ENCODE measurements around the gene PLEKHO2. TPM values are rescaled to one million over a fixed set of nuclear protein-coding genes. Genes with fewer than 3 reads are reported as not detected.
A peak's percentile ranks its signal among the peaks of the same experiment; 100 is the strongest.
"Not testable (repeated sequence)": the region's sequence is repeated elsewhere in the genome, so short reads cannot be mapped to it uniquely, and the experiment has no call there.

PLEKHO2 gene
- 11.6 TPM for total RNA-seq
- polyA plus RNA-seq (ENCODE audit: insufficient read depth in 1 of 8, insufficient read length in 8 of 8, low replicate concordance in 1 of 8) = 10 to 100 TPM; 12.4 to 18.3 (median 15.2) TPM
- long read RNA-seq, donor 1, partial matches to known transcripts = 0 of 2 reads
- long read RNA-seq, donor 1, other reads (novel, unspliced or antisense) = 0 of 2 reads
- long read RNA-seq, donor 2 = 0 reads
- long read RNA-seq, donor 3, partial matches to known transcripts = 0 of 4 reads
- long read RNA-seq, donor 3, other reads (novel, unspliced or antisense) = 0 of 4 reads
- long read RNA-seq, donor 4, transcript PLEKHO2-201 (6 exons, 3,720 nt) = major isoform, 7 of 7 reads
- long read RNA-seq, donor 4, partial matches to known transcripts = 0 of 7 reads
- long read RNA-seq, donor 4, other reads (novel, unspliced or antisense) = 0 of 7 reads
- long read RNA-seq, donor 5, transcript PLEKHO2-201 (6 exons, 3,720 nt) = major isoform, 7 of 20 reads
- long read RNA-seq, donor 5, partial matches to known transcripts = 13 of 20 reads
- long read RNA-seq, donor 5, other reads (novel, unspliced or antisense) = 0 of 20 reads
- long read RNA-seq, donor 6, transcript PLEKHO2-201 (6 exons, 3,720 nt) = major isoform, 5 of 11 reads
- long read RNA-seq, donor 6, partial matches to known transcripts = 6 of 11 reads
- long read RNA-seq, donor 6, other reads (novel, unspliced or antisense) = 0 of 11 reads
- long read RNA-seq, donor 7, transcript PLEKHO2-201 (6 exons, 3,720 nt) = major isoform, 5 of 11 reads
- long read RNA-seq, donor 7, partial matches to known transcripts = 6 of 11 reads
- long read RNA-seq, donor 7, other reads (novel, unspliced or antisense) = 0 of 11 reads
- long read RNA-seq, donor 8, partial matches to known transcripts = 0 of 1 reads
- long read RNA-seq, donor 8, other reads (novel, unspliced or antisense) = 0 of 1 reads
- long read RNA-seq, donor 9 = 0 reads
- long read RNA-seq, donor 10, partial matches to known transcripts = 0 of 4 reads
- long read RNA-seq, donor 10, other reads (novel, unspliced or antisense) = 0 of 4 reads
- long read RNA-seq, donor 11, partial matches to known transcripts = 0 of 2 reads
- long read RNA-seq, donor 11, other reads (novel, unspliced or antisense) = 0 of 2 reads

GRCh38 chr15:64841344-64842095 lies at the start of gene PLEKHO2:
Gene PLEKHO2 (plus strand): TSS chr15:64841915. CDS start chr15:64842017, 102 bp downstream.
- DNase-seq = peak; percentile 99
- Histone ChIP-seq H3K9me3 (replicated peaks; ENCODE audit: control insufficient read depth, low read depth, low read length) (no peaks in the 10 kb centered on the region), H3K4me3 (ENCODE audit: low read length) (peak within 1 kb of the TSS; percentile 92), H3K36me3 (ENCODE audit: control insufficient read depth, insufficient read depth, low read length) (peaks cover under 1% of the 10 kb centered on the region), H3K27ac (ENCODE audit: low read length) (peak within 1 kb of the TSS; percentile 97), H3K27me3 (ENCODE audit: control insufficient read depth, insufficient read depth, low read length) (no peaks in the 10 kb centered on the region), H3K4me1 (ENCODE audit: control insufficient read depth, insufficient read depth, low read length) (peaks cover 43% of the 10 kb centered on the region)
- WGBS (ENCODE audit: insufficient coverage) = 0% methylated on average over 44 of the region's 75 CpGs

GRCh38 chr15:64792282-64792681 lies 49.4 kb upstream of the PLEKHO2 start:
- Histone ChIP-seq H3K4me3 (ENCODE audit: low read length) (no peak overlapping the region), H3K9me3 (replicated peaks; ENCODE audit: control insufficient read depth, low read depth, low read length) (no peaks in the 10 kb centered on the region), H3K27me3 (ENCODE audit: control insufficient read depth, insufficient read depth, low read length) (no peaks in the 10 kb centered on the region), H3K4me1 (ENCODE audit: control insufficient read depth, insufficient read depth, low read length) (no peaks in the 10 kb centered on the region), H3K36me3 (ENCODE audit: control insufficient read depth, insufficient read depth, low read length) (no peaks in the 10 kb centered on the region), H3K27ac (ENCODE audit: low read length) (no peak overlapping the region)
- 60% methylated on average over 1 of the region's 3 CpGs for WGBS (ENCODE audit: insufficient coverage)
- no peak for DNase-seq

DNA sequence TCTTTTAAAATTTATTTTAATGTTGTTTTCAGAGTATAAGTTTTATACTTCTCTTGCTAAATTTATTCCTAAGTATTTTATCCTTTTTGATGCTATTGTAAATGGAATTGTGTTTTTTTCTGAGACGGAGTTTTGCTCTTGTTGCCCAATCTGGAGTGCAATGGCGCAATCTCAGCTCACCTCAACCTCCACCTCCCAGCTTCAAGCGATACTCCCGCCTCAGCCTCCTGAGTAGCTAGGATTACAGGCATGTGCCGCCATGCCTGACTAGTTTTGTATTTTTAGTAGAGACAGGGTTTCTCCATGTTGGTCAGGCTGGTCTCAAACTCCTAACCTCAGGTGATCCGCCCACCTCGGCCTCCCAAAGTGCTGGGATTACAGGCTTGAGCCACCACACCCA lies 46.4 kb upstream of the PLEKHO2 start:
- WGBS (ENCODE audit: insufficient coverage) = 100% methylated on average over 1 of the region's 7 CpGs
- DNase-seq; H3K36me3 ChIP-seq (ENCODE audit: control insufficient read depth, insufficient read depth, low read length); H3K27me3 ChIP-seq (ENCODE audit: control insufficient read depth, insufficient read depth, low read length); H3K4me3 ChIP-seq (ENCODE audit: low read length); H3K27ac ChIP-seq (ENCODE audit: low read length); H3K4me1 ChIP-seq (ENCODE audit: control insufficient read depth, insufficient read depth, low read length); H3K9me3 ChIP-seq (replicated peaks; ENCODE audit: control insufficient read depth, low read depth, low read length): not testable (repeated sequence)

DNA sequence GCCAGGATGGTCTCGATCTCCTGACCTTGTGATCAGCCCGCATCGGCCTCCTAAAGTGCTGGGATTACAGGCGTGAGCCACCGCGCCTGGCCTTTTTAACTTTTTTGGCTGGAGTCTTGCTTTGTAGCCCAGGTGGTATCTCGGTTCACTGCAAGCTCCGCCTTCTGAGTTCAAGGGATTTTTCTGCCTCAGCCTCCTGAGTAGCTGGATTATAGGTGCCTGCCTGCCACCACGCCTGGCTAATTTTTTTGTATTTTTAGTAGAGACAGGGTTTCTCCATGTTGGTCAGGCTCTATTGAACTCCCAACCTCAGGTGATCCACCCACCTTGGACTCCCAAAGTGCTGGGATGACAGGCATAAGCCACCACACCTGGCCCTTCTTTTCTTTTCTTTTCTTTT lies 45.8 kb upstream of the PLEKHO2 start:
- H3K9me3 ChIP-seq (replicated peaks; ENCODE audit: control insufficient read depth, low read depth, low read length); H3K36me3 ChIP-seq (ENCODE audit: control insufficient read depth, insufficient read depth, low read length); H3K27me3 ChIP-seq (ENCODE audit: control insufficient read depth, insufficient read depth, low read length); DNase-seq; H3K4me3 ChIP-seq (ENCODE audit: low read length); H3K4me1 ChIP-seq (ENCODE audit: control insufficient read depth, insufficient read depth, low read length); H3K27ac ChIP-seq (ENCODE audit: low read length): not testable (repeated sequence)
- WGBS (ENCODE audit: insufficient coverage) = 78% methylated on average over 7 of the region's 9 CpGs

DNA sequence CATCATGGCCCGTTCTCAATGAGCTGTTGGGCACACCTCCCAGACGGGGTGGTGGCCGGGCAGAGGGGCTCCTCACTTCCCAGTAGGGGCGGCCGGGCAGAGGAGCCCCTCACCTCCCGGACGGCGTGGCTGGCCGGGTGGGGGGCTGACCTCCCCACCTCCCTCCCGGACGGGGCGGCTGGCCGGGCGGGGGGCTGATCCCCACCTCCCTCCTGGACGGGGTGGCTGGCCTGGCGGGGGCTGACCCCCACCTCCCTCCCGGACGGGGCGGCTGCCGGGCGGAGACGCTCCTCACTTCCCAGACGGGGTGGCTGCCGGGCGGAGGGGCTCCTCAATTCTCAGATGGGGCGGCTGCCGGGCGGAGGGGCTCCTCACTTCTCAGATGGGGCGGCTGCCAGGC lies 42.8 kb upstream of the PLEKHO2 start:
- H3K27me3 ChIP-seq (ENCODE audit: control insufficient read depth, insufficient read depth, low read length); H3K4me1 ChIP-seq (ENCODE audit: control insufficient read depth, insufficient read depth, low read length); H3K9me3 ChIP-seq (replicated peaks; ENCODE audit: control insufficient read depth, low read depth, low read length); H3K27ac ChIP-seq (ENCODE audit: low read length); DNase-seq; H3K4me3 ChIP-seq (ENCODE audit: low read length); H3K36me3 ChIP-seq (ENCODE audit: control insufficient read depth, insufficient read depth, low read length): not testable (repeated sequence)
- 93% methylated on average over 9 of the region's 29 CpGs for WGBS (ENCODE audit: insufficient coverage)

DNA sequence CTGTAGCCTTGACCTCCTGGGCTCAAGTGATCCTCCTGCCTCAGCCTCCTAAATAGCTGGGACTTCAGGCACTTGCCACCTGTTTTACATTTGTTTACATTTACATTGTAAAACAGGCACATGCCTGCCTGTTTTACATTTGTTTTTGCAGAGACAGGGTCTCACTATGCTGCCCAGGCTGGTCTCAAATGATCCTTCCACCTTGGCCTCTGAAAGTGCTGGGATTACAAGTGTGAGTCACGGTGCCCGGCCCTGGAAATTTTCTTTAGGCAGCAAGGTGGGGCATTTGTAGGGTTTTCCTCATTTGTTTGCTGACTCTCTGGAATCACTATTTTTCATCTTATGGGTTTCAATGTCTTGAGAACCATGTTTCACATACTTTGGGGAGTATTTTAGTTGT lies 41.2 kb upstream of the PLEKHO2 start:
- no peak for DNase-seq
- WGBS (ENCODE audit: insufficient coverage) = no CpG with 5 or more reads among the region's 2 CpGs
- Histone ChIP-seq H3K4me1 (ENCODE audit: control insufficient read depth, insufficient read depth, low read length) (peaks cover 7% of the 10 kb centered on the region), H3K9me3 (replicated peaks; ENCODE audit: control insufficient read depth, low read depth, low read length) (no peaks in the 10 kb centered on the region), H3K27ac (ENCODE audit: low read length) (no peak overlapping the region), H3K4me3 (ENCODE audit: low read length) (no peak overlapping the region), H3K27me3 (ENCODE audit: control insufficient read depth, insufficient read depth, low read length) (no peaks in the 10 kb centered on the region), H3K36me3 (ENCODE audit: control insufficient read depth, insufficient read depth, low read length) (no peaks in the 10 kb centered on the region)

DNA sequence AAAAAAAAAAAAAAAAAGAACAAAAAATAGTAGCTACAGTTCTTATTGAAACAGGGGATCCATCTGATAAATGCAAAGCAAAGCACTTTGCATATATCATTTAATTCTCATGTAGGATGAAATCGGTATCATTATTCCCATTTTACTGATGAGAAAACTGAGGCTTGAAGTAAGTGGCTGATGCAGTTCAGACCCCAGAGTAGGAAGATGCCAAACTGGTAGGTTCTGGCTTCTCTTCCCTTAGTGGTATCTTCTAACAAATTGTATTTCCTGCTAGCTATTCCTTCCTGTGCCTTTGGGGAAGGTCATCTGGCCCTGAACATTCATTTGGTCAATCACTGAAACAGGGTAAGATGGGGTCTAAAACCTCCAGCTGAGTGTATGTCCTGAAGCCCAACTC lies 38.2 kb upstream of the PLEKHO2 start:
- no peak for DNase-seq
- WGBS (ENCODE audit: insufficient coverage) = no CpG with 5 or more reads among the region's 1 CpG
- Histone ChIP-seq H3K36me3 (ENCODE audit: control insufficient read depth, insufficient read depth, low read length) (no peaks in the 10 kb centered on the region), H3K4me3 (ENCODE audit: low read length) (no peak overlapping the region), H3K27ac (ENCODE audit: low read length) (no peak overlapping the region), H3K27me3 (ENCODE audit: control insufficient read depth, insufficient read depth, low read length) (no peaks in the 10 kb centered on the region), H3K9me3 (replicated peaks; ENCODE audit: control insufficient read depth, low read depth, low read length) (no peaks in the 10 kb centered on the region), H3K4me1 (ENCODE audit: control insufficient read depth, insufficient read depth, low read length) (peaks cover 7% of the 10 kb centered on the region)

GRCh38 chr15:64804619-64805018 lies 37.1 kb upstream of the PLEKHO2 start:
- Histone ChIP-seq H3K36me3 (ENCODE audit: control insufficient read depth, insufficient read depth, low read length) (no peaks in the 10 kb centered on the region), H3K27me3 (ENCODE audit: control insufficient read depth, insufficient read depth, low read length) (peaks cover 3% of the 10 kb centered on the region), H3K4me3 (ENCODE audit: low read length) (no peak overlapping the region), H3K9me3 (replicated peaks; ENCODE audit: control insufficient read depth, low read depth, low read length) (no peaks in the 10 kb centered on the region), H3K27ac (ENCODE audit: low read length) (no peak overlapping the region), H3K4me1 (ENCODE audit: control insufficient read depth, insufficient read depth, low read length) (peaks cover 7% of the 10 kb centered on the region)
- 40% methylated on average over 2 of the region's 2 CpGs for WGBS (ENCODE audit: insufficient coverage)
- DNase-seq = no peak

GRCh38 chr15:64806509-64806908 lies 35.2 kb upstream of the PLEKHO2 start:
- H3K9me3 ChIP-seq (replicated peaks; ENCODE audit: control insufficient read depth, low read depth, low read length) = no peaks in the 10 kb centered on the region
- H3K4me1 ChIP-seq (ENCODE audit: control insufficient read depth, insufficient read depth, low read length) = peaks cover 7% of the 10 kb centered on the region
- no peak for DNase-seq
- H3K27me3 ChIP-seq (ENCODE audit: control insufficient read depth, insufficient read depth, low read length) = peaks cover 6% of the 10 kb centered on the region
- WGBS (ENCODE audit: insufficient coverage) = 41% methylated on average over 5 of the region's 6 CpGs
- no peak overlapping the region for H3K4me3 ChIP-seq (ENCODE audit: low read length)
- no peaks in the 10 kb centered on the region for H3K36me3 ChIP-seq (ENCODE audit: control insufficient read depth, insufficient read depth, low read length)
- no peak overlapping the region for H3K27ac ChIP-seq (ENCODE audit: low read length)

Data from muscle of leg (tissue), 16 donors.